IPS-15b (cell line): ENCODE data around the gene NEGR1.

Source experiments
- H3K27me3 ChIP-seq: one replicate; pipeline ENCODE4 v1.6.1; 2013; ENCODE audit warnings: low read length; ENCODE audit not compliant: control insufficient read depth, insufficient read depth
- H3K36me3 ChIP-seq: one replicate; pipeline ENCODE4 v1.6.1; 2013; ENCODE audit warnings: low read length; ENCODE audit not compliant: control insufficient read depth, insufficient read depth
- H3K4me1 ChIP-seq: one replicate; pipeline ENCODE4 v1.6.1; 2013; ENCODE audit warnings: mild to moderate bottlenecking, low read length; ENCODE audit not compliant: control insufficient read depth, insufficient read depth
- H3K4me3 ChIP-seq: one replicate; pipeline ENCODE4 v1.5.1; 2013; ENCODE audit warnings: low read depth, low read length
- H3K9ac ChIP-seq: one replicate; pipeline ENCODE4 v1.6.1; 2013; ENCODE audit warnings: low read depth, mild to moderate bottlenecking, low read length
- H3K9me3 ChIP-seq: one replicate; pipeline ENCODE4 v1.6.1; 2013; ENCODE audit warnings: mild to moderate bottlenecking, low read length; ENCODE audit not compliant: control insufficient read depth, insufficient read depth

Gene NEGR1

DNA sequence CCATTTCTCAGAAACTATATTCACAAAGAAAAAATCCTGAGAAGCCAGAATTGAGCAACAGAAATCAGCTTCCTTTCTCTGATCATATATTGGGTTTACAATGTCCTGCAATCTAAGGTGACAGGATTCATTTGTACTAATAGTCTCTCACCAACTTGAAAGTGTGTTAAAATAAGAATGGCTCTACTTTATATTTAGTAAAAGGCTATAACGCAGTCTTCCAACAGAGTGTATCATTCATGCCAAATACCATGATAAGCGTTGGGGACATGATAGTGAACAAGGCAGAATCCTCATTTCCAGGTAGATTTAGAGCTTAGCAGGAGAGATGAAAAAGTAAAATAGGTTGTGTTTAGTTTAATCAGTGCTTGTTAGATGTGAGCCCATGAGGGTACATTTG lies 682.3 kb downstream of the NEGR1 start:
- Histone ChIP-seq H3K9me3 (no peaks in the 10 kb centered on the region), H3K27me3 (no peaks in the 10 kb centered on the region), H3K36me3 (no peaks in the 10 kb centered on the region), H3K4me3 (no peak overlapping the region), H3K4me1 (no peaks in the 10 kb centered on the region), H3K9ac (no peak overlapping the region)

- no peaks in the 10 kb centered on the region for H3K9me3 ChIP-seq
- no peaks in the 10 kb centered on the region for H3K27me3 ChIP-seq
- H3K4me1 ChIP-seq, result no peaks in the 10 kb centered on the region
- no peaks in the 10 kb centered on the region for H3K36me3 ChIP-seq
- no peak overlapping the region for H3K9ac ChIP-seq
- H3K4me3 ChIP-seq, result no peak overlapping the region
These were observed 683.0 kb downstream of the NEGR1 start for GRCh38 chr1:71599306-71599705.

- peaks cover 10% of the 10 kb centered on the region for H3K4me1 ChIP-seq
- H3K27me3 ChIP-seq, result no peaks in the 10 kb centered on the region
- H3K4me3 ChIP-seq, result no peak overlapping the region
- no peak overlapping the region for H3K9ac ChIP-seq
- no peaks in the 10 kb centered on the region for H3K36me3 ChIP-seq
- no peaks in the 10 kb centered on the region for H3K9me3 ChIP-seq
These were observed 688.8 kb downstream of the NEGR1 start for GRCh38 chr1:71593523-71593922.

- no peak overlapping the region for H3K9ac ChIP-seq
- no peaks in the 10 kb centered on the region for H3K36me3 ChIP-seq
- H3K4me3 ChIP-seq, result no peak overlapping the region
- H3K4me1 ChIP-seq, result peaks cover 10% of the 10 kb centered on the region
- no peaks in the 10 kb centered on the region for H3K27me3 ChIP-seq
- no peaks in the 10 kb centered on the region for H3K9me3 ChIP-seq
These were observed 689.6 kb downstream of the NEGR1 start for GRCh38 chr1:71592646-71593274.

DNA sequence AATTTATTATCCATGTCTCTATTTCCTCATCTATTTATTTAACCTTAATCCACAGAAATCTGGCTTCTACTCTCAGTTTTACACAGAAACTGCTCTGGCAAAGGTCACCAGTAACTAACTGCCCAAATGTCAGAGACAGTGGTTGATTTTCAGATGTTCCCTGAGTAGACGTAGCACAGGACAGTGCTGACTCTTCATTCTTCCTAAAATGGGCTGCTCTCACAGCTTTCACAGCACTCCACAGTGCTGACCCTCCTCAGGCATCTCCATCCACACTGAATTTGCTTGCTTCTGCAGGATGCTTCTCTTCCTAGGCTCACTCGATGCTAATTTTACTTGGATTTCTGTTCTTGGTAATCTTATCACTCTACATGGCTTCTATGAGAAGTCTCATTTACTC lies 693.3 kb downstream of the NEGR1 start:
- Histone ChIP-seq H3K4me1 (peaks cover 10% of the 10 kb centered on the region), H3K9ac (no peak overlapping the region), H3K4me3 (no peak overlapping the region), H3K9me3 (no peaks in the 10 kb centered on the region), H3K27me3 (no peaks in the 10 kb centered on the region), H3K36me3 (no peaks in the 10 kb centered on the region)

DNA sequence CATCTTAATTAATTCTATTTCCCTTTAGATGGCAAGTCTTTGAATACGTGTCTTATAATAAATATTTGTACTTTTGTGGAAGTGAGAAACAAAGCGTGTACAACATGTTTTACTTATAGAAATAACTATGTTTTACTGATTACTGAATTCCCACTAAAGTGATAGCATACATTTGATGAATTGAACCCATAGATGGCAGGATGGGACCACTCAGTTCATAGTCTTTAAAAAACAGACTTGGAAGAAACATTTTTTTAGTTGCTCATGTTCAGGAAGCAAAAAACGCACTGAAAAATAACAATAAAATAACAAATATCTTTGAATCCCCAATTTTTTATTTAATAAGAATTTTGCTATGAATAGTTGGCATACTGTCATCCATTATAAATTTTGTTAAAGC lies 694.4 kb downstream of the NEGR1 start:
- Histone ChIP-seq H3K4me3 (no peak overlapping the region), H3K36me3 (no peaks in the 10 kb centered on the region)

GRCh38 chr1:71586030-71586429 lies 696.3 kb downstream of the NEGR1 start:
- no peaks in the 10 kb centered on the region for H3K4me1 ChIP-seq
- H3K36me3 ChIP-seq, result no peaks in the 10 kb centered on the region
- H3K4me3 ChIP-seq, result no peak overlapping the region
- no peaks in the 10 kb centered on the region for H3K27me3 ChIP-seq
- no peaks in the 10 kb centered on the region for H3K9me3 ChIP-seq
- no peak overlapping the region for H3K9ac ChIP-seq

More for the DNA sequence above, 694.4 kb downstream of the NEGR1 start:
- no peaks in the 10 kb centered on the region for H3K27me3 ChIP-seq
- H3K9me3 ChIP-seq, result no peaks in the 10 kb centered on the region
- peaks cover 5% of the 10 kb centered on the region for H3K4me1 ChIP-seq
- H3K9ac ChIP-seq, result no peak overlapping the region

GRCh38 chr1:71583756-71584155 lies 698.6 kb downstream of the NEGR1 start:
- no peaks in the 10 kb centered on the region for H3K4me1 ChIP-seq
- no peak overlapping the region for H3K9ac ChIP-seq
- no peaks in the 10 kb centered on the region for H3K27me3 ChIP-seq
- H3K9me3 ChIP-seq, result no peaks in the 10 kb centered on the region
- no peak overlapping the region for H3K4me3 ChIP-seq
- H3K36me3 ChIP-seq, result no peaks in the 10 kb centered on the region

GRCh38 chr1:71582673-71583072 lies 699.7 kb downstream of the NEGR1 start:
- no peaks in the 10 kb centered on the region for H3K27me3 ChIP-seq

GRCh38 chr1:71577451-71578131 lies 704.7 kb downstream of the NEGR1 start:
- no peak overlapping the region for H3K9ac ChIP-seq
- no peaks in the 10 kb centered on the region for H3K27me3 ChIP-seq
- no peaks in the 10 kb centered on the region for H3K9me3 ChIP-seq
- no peak overlapping the region for H3K4me3 ChIP-seq
- no peaks in the 10 kb centered on the region for H3K4me1 ChIP-seq
- no peaks in the 10 kb centered on the region for H3K36me3 ChIP-seq

More at GRCh38 chr1:71582673-71583072, 699.7 kb downstream of the NEGR1 start:
- Histone ChIP-seq H3K4me3 (no peak overlapping the region), H3K9me3 (no peaks in the 10 kb centered on the region), H3K4me1 (no peaks in the 10 kb centered on the region), H3K9ac (no peak overlapping the region), H3K36me3 (no peaks in the 10 kb centered on the region)

- no peak overlapping the region for H3K9ac ChIP-seq
- no peaks in the 10 kb centered on the region for H3K27me3 ChIP-seq
- H3K36me3 ChIP-seq, result no peaks in the 10 kb centered on the region
- H3K4me3 ChIP-seq, result no peak overlapping the region
- H3K4me1 ChIP-seq, result no peaks in the 10 kb centered on the region
- H3K9me3 ChIP-seq, result no peaks in the 10 kb centered on the region
These were observed 710.3 kb downstream of the NEGR1 start for GRCh38 chr1:71572038-71572437.

GRCh38 chr1:71566413-71566812 lies 715.9 kb downstream of the NEGR1 start:
- no peaks in the 10 kb centered on the region for H3K4me1 ChIP-seq
- H3K4me3 ChIP-seq, result no peak overlapping the region

More at GRCh38 chr1:71566413-71566812, 715.9 kb downstream of the NEGR1 start:
- Histone ChIP-seq H3K27me3 (no peaks in the 10 kb centered on the region), H3K9ac (no peak overlapping the region), H3K9me3 (no peaks in the 10 kb centered on the region), H3K36me3 (no peaks in the 10 kb centered on the region)
